DOHH2 (cell line): Measurements from ENCODE around the gene NMD3.

Experiments
- EZH2phosphoT487 ChIP-seq: fragments of 200-600 bp; sonication (generic); IDR thresholded peaks from 2 replicates; pipeline ENCODE4 v1.6.1; 2017; ENCODE audit warnings: borderline replicate concordance, mild to moderate bottlenecking, antibody characterized with exemption, low read length, moderate library complexity, mixed read lengths
- TF ChIP-seq, protein P1 (sequence below): fragments of 200-600 bp; sonication (generic); IDR thresholded peaks from one replicate; pipeline ENCODE4 v1.5.1; 2014; ENCODE audit warnings: antibody characterized with exemption, mild to moderate bottlenecking, low read depth, low read length; ENCODE audit not compliant: poor library complexity, severe bottlenecking

DNA sequence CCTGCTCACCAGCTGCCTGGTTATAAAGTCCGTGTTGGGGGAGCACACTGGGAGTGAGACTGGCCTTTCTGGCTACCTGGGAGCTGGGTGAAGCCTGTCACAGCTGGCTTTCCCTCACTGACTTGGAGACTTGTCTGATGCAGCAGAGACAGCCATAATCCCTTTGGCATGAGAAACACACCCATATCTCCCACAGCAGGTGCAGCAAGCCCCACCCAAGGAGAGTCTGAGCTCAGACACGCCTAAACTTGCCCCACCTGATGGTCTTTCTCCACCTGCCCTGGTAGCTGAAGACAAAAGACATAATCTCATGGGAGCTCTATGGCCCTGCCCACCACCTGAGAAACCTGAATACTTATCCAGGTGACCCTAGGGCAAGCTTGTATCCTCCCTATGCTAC lies 54.8 kb downstream of the NMD3 start:
- TF ChIP-seq EZH2phosphoT487, result no peak
- TF ChIP-seq, protein P1, sequence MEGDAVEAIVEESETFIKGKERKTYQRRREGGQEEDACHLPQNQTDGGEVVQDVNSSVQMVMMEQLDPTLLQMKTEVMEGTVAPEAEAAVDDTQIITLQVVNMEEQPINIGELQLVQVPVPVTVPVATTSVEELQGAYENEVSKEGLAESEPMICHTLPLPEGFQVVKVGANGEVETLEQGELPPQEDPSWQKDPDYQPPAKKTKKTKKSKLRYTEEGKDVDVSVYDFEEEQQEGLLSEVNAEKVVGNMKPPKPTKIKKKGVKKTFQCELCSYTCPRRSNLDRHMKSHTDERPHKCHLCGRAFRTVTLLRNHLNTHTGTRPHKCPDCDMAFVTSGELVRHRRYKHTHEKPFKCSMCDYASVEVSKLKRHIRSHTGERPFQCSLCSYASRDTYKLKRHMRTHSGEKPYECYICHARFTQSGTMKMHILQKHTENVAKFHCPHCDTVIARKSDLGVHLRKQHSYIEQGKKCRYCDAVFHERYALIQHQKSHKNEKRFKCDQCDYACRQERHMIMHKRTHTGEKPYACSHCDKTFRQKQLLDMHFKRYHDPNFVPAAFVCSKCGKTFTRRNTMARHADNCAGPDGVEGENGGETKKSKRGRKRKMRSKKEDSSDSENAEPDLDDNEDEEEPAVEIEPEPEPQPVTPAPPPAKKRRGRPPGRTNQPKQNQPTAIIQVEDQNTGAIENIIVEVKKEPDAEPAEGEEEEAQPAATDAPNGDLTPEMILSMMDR, result no peak
